ENCODE measurements around the gene C9orf152.

The C9orf152 gene

DNA sequence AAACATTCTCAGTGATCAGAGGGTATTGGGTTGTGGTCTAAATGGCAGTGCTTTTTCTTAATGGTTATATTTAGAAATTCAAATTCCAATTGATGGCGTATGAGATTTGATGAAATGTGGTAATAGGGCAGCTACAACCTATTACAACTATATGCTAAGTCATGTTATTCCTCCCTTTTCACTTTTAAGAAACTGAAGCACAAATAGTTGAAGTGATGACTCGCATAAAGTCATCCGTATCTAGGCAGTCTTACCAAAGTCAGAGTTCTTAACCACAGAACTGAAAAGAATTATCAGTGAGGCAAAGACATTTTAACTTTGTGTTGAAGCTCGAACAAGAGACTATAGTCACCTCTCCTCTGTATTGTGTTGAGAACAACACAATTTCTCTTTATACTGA is 28.2 kb downstream of the C9orf152 start:
- DNase-seq: no peak

DNA sequence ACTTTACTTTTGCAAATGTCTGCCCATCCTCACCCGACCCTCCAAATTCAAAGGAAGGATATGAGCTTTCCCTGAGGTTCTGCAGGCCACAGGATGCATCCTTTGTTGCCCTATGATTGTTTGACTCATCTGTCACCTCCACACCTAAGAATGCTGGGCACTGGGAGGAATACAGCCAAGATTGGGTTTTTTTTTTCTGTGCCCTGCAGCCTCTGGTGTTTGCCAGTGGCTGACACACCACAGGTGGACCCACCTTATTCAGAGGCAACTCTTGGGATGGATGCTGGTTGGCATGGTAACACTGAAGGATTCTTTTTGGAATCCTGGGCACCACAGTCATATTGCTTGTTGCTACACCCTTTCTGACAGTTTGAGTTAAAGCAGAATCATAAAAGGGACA is 29.7 kb downstream of the C9orf152 start:
- no peak for DNase-seq

DNA sequence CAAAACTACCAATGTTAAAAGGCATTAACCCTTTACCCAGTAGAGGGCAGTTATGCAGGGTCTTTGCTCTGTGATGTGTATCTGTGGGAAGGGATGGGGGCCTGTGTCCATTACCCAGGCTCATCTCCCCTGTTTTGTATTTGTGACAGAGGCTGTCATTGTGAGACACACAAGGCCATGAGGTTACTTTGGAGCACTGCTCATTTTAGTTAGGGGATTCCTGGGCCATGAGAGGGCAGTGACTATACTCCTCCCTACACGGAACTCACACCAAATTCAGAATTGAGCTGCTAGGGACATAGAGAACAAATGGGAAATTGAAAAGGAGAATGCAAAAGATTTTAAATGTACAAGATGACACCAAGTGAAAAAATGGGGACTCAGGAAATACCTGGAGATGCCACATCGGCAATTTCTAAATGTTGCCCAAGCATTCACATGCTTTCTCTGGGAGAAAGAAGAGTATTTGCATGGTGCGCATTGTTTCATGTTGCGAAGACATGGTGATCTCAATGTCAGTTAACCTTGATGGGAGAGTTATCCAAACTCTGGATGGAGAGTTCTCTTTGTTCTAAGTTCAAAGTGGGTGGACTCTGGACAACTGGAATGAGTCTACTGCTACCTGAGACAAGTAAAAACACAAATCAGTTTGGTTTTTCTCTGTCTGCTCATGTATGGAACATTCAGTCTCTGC is 32.5 kb downstream of the C9orf152 start:
- no peak for DNase-seq

DNA sequence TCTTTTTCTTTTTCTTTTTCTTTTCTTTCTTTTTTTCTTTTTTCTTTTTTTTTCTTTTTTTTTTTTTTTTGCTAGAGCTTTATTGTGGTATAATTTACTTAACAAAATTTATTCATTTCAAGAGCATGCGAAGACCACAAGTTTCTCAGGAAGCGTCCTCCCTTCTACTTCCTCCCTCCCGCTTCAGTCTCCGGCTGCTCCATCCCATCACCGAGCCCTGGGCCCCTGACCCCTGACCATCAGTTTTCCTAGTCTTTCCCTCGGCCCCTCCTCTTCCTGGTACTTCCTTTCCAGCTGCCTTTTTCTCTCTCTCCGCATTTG is 34.7 kb downstream of the C9orf152 start:
- no peak for DNase-seq

DNA sequence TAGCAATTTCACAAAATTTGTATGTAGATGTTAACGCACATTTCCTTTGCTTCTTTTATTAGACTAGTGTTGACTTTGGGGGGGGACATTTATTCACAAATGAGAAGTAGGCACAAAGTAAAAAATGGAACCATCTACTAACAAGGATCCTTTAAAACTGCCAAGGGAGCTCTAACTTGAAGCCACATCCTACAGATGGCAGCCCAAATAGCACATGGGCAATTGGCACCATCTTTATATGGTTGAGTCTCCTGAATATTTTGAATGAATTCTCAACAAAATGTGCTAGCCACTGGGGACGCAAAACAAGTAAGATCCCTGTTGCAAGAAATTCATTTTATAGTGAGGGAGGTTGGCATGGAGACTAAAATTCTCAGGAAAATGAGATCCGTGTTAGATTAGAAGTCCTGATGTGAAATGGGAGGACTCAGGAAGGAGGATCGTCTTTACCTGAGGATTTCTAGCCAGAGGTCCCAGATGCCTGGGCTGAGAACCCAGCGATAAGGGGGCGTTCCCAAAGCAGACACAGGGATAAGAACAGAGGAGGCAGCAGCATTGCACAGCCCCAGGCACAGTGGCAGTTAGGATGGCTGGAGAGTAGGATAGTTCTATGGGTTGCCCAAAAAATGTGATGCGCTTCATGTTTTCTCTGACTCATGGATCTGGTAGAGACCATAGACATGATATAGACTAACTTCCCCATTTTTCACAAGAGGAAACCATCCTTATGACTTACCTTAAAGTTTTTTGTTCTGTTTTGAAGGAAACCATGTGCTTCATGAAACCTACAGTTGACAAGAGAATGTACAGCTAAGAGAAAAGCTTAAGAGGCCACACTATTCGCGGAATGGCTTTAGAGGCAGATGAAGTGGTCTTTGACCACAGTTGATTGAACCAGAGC is 37.4 kb downstream of the C9orf152 start:
- peak in 1 of 2 donors; percentile 27 for DNase-seq

DNA sequence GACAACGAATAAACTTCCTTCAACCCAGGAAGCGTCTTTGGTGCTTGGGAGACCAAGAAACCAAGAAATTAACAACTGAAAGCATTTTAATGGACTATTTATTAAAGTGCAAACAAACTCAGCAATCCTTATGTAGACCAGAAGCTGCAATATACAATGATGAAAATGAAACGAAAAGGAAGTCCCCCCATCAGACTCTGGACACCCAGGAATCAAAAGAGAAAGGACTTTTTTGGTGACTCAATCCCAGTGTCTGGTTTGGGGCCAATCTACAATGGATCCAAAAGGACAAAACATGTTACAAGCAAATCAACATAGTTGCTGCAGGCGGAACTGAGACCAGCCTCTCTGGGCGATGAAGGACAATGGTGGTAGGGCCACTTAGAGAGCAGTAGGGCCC is 39.5 kb downstream of the C9orf152 start:
- no peak for DNase-seq

DNA sequence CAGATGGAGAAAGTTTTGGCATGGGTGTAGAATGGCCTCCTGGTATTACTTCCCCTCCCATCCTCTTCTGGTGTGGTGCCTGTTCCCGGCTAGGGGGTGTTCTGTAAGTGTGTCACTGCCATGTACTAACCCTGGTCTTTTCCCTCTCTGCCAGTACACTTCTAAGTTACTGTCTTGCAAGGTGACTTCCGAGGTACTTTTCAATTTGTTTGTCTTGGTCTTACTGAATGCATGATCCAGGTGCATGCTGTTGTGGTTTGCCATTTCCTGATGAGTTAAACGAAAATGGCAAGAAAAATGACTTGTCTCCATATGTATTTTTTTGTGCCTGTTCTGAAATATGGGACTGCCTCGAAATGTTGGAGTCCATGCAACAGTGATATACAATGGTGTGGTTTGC is 46.0 kb downstream of the C9orf152 start:
- DNase-seq: no peak

DNA sequence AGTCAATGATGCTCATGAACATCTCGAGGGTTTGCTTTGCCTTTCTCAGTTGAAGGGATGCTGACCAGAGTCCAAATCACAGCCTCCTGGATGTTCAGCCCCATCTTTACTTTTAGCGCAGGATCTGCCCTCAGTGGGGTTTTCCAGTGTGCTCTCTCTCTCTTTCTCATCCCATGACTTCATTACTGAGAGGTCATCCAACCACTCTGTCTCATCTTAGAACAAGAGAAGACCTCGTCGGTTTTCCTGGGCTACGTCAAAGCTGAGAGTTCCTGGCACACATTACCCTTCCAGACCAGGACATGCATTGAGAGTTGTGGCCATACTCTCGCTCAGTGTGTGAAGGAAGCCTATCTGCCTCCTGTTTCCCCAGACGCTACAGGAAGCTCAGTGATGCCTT is 47.3 kb downstream of the C9orf152 start:
- DNase-seq: no peak

DNA sequence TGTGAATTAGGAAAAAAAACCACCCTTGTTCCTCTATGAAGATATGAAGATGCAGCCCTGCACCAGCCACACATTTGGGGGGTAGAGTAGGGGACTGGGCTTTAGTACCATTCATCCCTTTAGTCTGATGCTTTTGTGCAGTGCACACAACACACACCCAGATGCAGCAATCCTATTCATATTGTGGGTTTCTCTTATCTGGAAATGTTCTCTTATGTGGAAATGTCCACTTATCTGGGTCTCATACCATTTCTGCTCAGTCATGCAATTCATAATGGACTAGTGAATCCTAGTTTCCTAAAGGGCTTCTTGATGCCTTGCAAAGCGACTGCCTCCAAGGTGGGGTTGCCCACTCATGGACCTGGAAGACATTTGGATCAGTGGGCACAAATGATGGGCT is 47.8 kb downstream of the C9orf152 start:
- DNase-seq: no peak

DNA sequence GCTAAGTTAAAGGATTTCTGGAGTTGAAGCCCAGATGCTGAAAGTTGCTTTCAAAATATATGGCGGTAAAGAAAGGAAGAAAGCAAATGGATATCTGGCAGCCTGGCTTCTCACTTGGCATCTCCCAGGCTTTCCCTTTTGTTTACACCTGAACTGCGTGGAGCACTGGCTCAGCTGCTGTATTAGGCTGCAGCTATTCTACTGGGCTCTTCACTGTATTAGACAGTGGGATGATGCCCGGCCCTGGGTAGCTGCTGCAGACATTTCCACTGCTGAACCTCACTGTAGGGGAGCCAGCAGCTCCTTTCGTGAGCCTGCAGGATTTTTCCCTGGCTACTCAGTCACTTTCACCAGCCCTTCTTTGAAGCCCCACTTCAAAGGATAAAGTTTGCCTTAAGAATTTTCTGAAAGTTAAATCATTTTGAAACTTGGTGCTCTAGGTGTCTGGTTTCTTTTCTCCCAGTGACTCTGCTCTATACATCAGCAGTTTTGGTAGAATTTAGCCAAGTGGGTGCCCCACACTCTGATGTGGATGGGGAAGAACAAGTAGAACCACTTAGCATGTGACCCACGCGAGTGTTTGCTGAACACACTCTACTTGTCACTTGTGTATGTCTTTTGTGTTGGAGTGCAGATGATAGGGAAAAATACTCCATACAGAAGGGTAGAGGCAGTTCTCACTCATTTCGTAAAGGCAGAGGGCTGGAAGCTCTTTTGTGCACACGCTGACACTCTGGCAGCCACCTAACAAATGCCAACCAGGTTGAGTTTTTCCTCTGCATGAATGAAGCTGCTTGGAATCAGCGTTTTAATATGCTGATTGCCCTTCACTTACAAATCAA is 49.9 kb downstream of the C9orf152 start:
- DNase-seq: no peak

DNA sequence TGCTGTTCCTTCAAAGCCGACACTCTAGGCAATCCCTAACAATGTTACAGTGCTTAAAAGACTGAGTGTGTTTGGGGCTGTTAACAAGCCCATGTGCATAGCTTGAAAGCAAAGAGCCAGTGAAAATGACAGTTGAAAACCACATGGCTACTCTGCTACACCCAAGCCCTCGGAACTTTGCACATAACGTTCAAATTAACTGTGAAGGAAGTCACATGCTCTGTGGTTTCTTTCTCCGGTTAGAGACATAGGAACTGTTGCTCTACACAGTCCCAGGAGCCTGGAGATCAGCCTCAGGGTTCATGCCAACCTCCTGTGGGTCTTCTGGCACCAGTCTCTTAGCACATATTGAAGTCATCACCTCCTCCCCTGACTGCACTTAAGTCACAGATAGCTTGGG is 51.1 kb downstream of the C9orf152 start:
- DNase-seq: peak; percentile 44 to 51

DNA sequence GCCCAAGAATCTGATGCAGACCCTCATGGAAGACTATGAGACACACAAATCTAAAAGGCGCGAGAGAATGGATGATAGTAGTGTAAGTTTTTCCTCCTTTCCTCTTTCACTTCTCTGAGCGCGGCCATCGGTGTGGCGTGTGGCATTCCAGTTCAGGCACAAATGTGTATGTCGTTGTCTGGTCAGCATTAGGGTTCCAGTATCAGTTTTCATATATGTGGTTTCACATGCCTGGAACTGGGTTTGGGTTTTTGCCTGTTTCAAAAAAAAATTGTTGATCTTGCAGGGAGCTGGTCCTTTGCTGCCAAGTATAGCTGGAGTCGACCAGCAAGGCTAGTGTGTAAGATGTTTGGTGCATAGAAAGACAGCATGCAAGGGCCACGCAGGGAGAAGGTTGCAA is 51.5 kb downstream of the C9orf152 start:
- DNase-seq: no peak

DNA sequence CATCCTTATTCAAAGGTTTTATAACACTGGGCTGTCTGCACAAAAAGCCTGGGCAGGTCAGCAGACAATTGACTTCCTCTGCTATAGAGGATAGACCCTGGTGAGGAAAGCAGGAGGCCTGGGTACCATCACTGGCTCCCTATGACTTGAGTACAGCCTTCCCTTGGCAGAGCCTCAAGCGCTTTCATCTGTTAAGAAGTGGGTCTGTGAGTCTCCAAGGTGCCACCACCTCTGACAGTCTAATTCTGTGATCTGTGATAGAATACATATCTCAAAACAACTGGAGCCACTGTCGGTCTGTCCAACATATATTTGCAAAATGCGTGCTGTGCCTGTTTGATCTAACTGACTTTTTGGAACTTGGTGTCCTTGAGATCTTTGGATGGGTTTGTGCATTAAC is 52.2 kb downstream of the C9orf152 start:
- no peak for DNase-seq

DNA sequence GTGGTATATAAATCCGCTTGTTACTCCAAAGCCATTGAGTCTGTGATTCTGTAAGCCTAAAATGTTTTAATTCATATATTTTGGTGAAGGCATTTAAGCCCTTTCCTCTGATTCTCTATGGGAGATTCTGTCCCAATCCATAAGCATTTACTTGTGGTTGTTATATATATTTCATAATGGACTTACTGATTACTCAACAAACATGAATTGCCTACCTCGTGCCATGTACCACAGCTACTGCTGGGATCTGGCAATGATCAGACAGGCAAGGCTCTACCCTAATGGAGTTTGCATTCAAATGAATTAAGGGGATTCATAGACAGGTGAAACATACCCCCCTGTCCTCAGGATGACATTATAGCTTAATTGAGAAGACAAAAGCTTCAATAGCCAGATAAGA is 54.5 kb downstream of the C9orf152 start:
- DNase-seq: peak in 1 of 2 donors; percentile 32

DNA sequence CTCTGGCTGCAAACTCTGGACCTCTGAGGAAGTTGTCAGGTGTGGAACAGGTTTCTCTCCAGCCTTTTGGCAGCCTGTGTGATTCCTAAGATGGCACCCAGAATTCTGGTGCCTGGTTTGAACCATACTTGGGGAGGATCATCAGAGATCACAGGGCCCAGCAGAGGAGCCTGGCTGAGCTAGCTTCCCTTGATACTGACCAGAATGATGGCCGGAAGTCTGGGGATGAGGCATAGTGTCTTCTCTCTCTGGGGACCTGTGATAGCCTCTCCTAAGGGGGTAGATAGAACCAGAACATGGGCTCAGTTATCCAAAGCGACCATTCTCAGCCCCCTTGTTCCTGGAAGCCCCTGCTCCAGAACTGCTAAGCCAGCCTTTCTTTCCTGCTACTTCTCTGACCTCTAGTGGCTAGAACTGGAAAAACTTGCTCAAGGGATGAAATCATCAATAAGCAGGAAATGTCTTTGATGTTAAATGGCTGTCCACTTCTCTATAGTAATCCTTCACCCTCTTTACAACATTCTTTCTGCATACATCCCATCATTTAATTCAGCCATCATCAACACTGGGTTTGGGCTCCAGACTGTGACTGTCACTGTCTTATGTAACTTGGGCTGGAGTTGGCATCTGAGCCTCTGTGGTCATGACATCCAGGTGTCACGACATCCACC is 55.1 kb downstream of the C9orf152 start:
- peak; percentile 36 to 85 for DNase-seq
